Measurements from ENCODE around the gene ISLR. TPM values are rescaled to one million over a fixed set of nuclear protein-coding genes. Genes with fewer than 3 reads are reported as not detected.

ISLR gene
- total and polyA plus RNA-seq, 9 of the 15 experiments (the other 6 are each of a cell fraction or from before 2014, with no cell fraction given), result not detected

DNA sequence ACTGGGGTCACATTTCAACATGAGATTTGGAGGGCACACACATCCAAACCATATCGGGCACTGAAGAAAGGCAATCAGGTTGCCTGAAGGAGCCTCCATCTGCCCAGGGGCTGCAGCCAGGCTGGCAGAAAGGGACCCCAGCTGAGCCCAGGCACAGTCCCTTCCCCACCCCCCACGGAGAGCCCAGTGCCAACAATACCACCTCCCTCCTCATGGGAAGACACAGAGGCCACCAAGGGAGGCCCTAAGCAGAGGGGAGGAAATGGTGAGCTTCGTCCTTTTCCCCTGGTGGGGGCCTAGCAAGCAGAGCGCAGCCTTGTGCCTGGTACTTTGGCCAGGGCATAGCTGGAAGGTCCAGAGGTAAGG is 32.1 kb downstream of the ISLR start:
- POLR2A ChIA-PET, result interaction anchor here (0.6 kb wide), 1 partner anchor 11 kb away, joined by 3 read pairs; no protein-coding TSS in a partner anchor

More for the DNA sequence above, 32.1 kb downstream of the ISLR start:
- no peak for TF ChIP-seq GTF2E2 (tag; IDR thresholded peaks at IDR 0.05)
- TF ChIP-seq MCM7 (IDR thresholded peaks at IDR 0.05), result no peak
- no peak for TF ChIP-seq SNIP1 (IDR thresholded peaks at IDR 0.05; ENCODE audit: low read depth)
- TF ChIP-seq ZNF436 (CRISPR knock-in tag; IDR thresholded peaks at IDR 0.05), result no peak
- TF ChIP-seq KLF10 (CRISPR knock-in tag; IDR thresholded peaks at IDR 0.05), result no peak
- TF ChIP-seq, protein P1, sequence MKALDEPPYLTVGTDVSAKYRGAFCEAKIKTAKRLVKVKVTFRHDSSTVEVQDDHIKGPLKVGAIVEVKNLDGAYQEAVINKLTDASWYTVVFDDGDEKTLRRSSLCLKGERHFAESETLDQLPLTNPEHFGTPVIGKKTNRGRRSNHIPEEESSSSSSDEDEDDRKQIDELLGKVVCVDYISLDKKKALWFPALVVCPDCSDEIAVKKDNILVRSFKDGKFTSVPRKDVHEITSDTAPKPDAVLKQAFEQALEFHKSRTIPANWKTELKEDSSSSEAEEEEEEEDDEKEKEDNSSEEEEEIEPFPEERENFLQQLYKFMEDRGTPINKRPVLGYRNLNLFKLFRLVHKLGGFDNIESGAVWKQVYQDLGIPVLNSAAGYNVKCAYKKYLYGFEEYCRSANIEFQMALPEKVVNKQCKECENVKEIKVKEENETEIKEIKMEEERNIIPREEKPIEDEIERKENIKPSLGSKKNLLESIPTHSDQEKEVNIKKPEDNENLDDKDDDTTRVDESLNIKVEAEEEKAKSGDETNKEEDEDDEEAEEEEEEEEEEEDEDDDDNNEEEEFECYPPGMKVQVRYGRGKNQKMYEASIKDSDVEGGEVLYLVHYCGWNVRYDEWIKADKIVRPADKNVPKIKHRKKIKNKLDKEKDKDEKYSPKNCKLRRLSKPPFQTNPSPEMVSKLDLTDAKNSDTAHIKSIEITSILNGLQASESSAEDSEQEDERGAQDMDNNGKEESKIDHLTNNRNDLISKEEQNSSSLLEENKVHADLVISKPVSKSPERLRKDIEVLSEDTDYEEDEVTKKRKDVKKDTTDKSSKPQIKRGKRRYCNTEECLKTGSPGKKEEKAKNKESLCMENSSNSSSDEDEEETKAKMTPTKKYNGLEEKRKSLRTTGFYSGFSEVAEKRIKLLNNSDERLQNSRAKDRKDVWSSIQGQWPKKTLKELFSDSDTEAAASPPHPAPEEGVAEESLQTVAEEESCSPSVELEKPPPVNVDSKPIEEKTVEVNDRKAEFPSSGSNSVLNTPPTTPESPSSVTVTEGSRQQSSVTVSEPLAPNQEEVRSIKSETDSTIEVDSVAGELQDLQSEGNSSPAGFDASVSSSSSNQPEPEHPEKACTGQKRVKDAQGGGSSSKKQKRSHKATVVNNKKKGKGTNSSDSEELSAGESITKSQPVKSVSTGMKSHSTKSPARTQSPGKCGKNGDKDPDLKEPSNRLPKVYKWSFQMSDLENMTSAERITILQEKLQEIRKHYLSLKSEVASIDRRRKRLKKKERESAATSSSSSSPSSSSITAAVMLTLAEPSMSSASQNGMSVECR (CRISPR knock-in tag; IDR thresholded peaks at IDR 0.05), result no peak
- TF ChIP-seq IRF2 (CRISPR knock-in tag; IDR thresholded peaks at IDR 0.05), result no peak
- no peak for TF ChIP-seq IFI16 (CRISPR knock-in tag; IDR thresholded peaks at IDR 0.05)
- TF ChIP-seq, protein P2, sequence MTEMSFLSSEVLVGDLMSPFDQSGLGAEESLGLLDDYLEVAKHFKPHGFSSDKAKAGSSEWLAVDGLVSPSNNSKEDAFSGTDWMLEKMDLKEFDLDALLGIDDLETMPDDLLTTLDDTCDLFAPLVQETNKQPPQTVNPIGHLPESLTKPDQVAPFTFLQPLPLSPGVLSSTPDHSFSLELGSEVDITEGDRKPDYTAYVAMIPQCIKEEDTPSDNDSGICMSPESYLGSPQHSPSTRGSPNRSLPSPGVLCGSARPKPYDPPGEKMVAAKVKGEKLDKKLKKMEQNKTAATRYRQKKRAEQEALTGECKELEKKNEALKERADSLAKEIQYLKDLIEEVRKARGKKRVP (CRISPR knock-in tag; IDR thresholded peaks at IDR 0.05), result no peak
- no peak for TF ChIP-seq MCM2 (IDR thresholded peaks at IDR 0.05; ENCODE audit: low read depth)
- ATAC-seq (no peak), DNase-seq (ENCODE audit: extremely low read depth in 1 of 4, low spot score in 3 of 4) (no peak), FAIRE-seq (no peak)
- H3K4me1 ChIP-seq (replicated peaks in 1 of 2; ENCODE audit: control insufficient read depth in 2 of 2, insufficient read depth in 2 of 2, low read length in 2 of 2), result peaks cover 11 to 21% of the 10 kb centered on the region in 2 experiments; a peak in 4 of 5 replicates
- no peak overlapping the region for H3K4me3 ChIP-seq
- H3K9me1 ChIP-seq (ENCODE audit: control insufficient read depth, insufficient read depth, low read length), result no peaks in the 10 kb centered on the region
- H3K4me2 ChIP-seq (ENCODE audit: insufficient read depth, low read length), result no peak overlapping the region
- H3K79me2 ChIP-seq (ENCODE audit: control insufficient read depth, insufficient read depth, low read length), result no peaks in the 10 kb centered on the region
- intact Hi-C loops (cut with micrococcal nuclease) (no loop called here), in situ Hi-C loops (cut with MboI) (no loop called here)
- H3K9me3 ChIP-seq (replicated peaks; ENCODE audit: control insufficient read depth, insufficient read depth, low read depth, low read length), result no peaks in the 10 kb centered on the region
- no TSS peak for BruUV-seq (replicated peaks)
- 0 out of 2 replicates have a peak, but pooled peaks cover 9% of the 10 kb centered on the region for H4K20me1 ChIP-seq (replicated peaks; ENCODE audit: control insufficient read depth, insufficient read depth, low read length)
- H3K36me3 ChIP-seq (ENCODE audit: control insufficient read depth, insufficient read depth, low read length), result no peaks in the 10 kb centered on the region
- peaks cover 2 to 75% of the 10 kb centered on the region in 2 experiments; a peak in 3 of 5 replicates for H3K27me3 ChIP-seq (ENCODE audit: control insufficient read depth in 2 of 2, insufficient read depth in 2 of 2, low read length in 2 of 2)
- CTCF ChIA-PET (ENCODE audit: low intra/inter-chr PET ratio), result no interaction called here
- WGBS (ENCODE audit: insufficient coverage, low coverage, missing lambda C conversion rate), result 0% methylated on average over 4 of the region's 4 CpGs
- H3K9ac ChIP-seq (ENCODE audit: insufficient read depth in 1 of 2, low read depth in 2 of 2, low read length in 2 of 2), result no peak overlapping the region
- H3K27ac ChIP-seq (ENCODE audit: extremely low read depth, low read depth, low read length), result no peak overlapping the region
- H2AFZ ChIP-seq (ENCODE audit: low read depth, low read length), result no peak overlapping the region
